H9 (cell line): ENCODE data around the gene KRT13. TPM values are rescaled to one million over a fixed set of nuclear protein-coding genes. Genes with fewer than 3 reads are reported as not detected.
A peak's percentile ranks its signal among the peaks of the same experiment; 100 is the strongest.

Experiments used
- DNase-seq: peaks from one replicate; pipeline ENCODE4 v3.0.0-alpha.2; 2017
- H2AFZ ChIP-seq: one replicate; pipeline ENCODE4 v1.6.1; 2013; ENCODE audit warnings: mild to moderate bottlenecking, low read length, control low read depth, moderate library complexity
- H2AK5ac ChIP-seq: 2 replicates; pipeline ENCODE4 v1.6.1; 2013; ENCODE audit warnings: low read length, control low read depth, mixed read lengths; ENCODE audit not compliant: insufficient read length
- H2BK120ac ChIP-seq: one replicate; pipeline ENCODE4 v1.6.1; 2013; ENCODE audit warnings: low read depth, mild to moderate bottlenecking, low read length, control low read depth, inconsistent platforms; ENCODE audit not compliant: poor library complexity, severe bottlenecking
- H2BK12ac ChIP-seq: 2 replicates; pipeline ENCODE4 v1.6.1; 2013; ENCODE audit warnings: low read length, control low read depth, mixed read lengths, low read depth; ENCODE audit not compliant: insufficient read length
- H2BK15ac ChIP-seq: 2 replicates; pipeline ENCODE4 v1.6.1; 2013; ENCODE audit warnings: low read depth, low read length, control low read depth
- H2BK20ac ChIP-seq: one replicate; pipeline ENCODE4 v1.6.1; 2013; ENCODE audit warnings: low read depth, mild to moderate bottlenecking, low read length, control low read depth, inconsistent platforms; ENCODE audit not compliant: poor library complexity, severe bottlenecking
- H2BK5ac ChIP-seq: 2 replicates; pipeline ENCODE4 v1.6.1; 2013; ENCODE audit warnings: low read length, control low read depth, mixed read lengths; ENCODE audit not compliant: insufficient read length
- H3K14ac ChIP-seq: 2 replicates; pipeline ENCODE4 v1.6.1; 2013; ENCODE audit warnings: low read length, control low read depth; ENCODE audit not compliant: insufficient read depth
- H3K18ac ChIP-seq: 2 replicates; pipeline ENCODE4 v1.6.1; 2013; ENCODE audit warnings: low read depth, mild to moderate bottlenecking, mixed read lengths, low read length, control low read depth; ENCODE audit not compliant: insufficient read length
- H3K23ac ChIP-seq: 2 replicates; pipeline ENCODE4 v1.6.1; 2013; ENCODE audit warnings: low read length, control low read depth, mixed read lengths, low read depth; ENCODE audit not compliant: insufficient read length
- H3K23me2 ChIP-seq: 2 replicates; pipeline ENCODE4 v1.6.1; 2013; ENCODE audit warnings: low read depth, mild to moderate bottlenecking, mixed read lengths, low read length, control low read depth; ENCODE audit not compliant: insufficient read length, poor library complexity, severe bottlenecking
- H3K27ac ChIP-seq: 2 replicates; pipeline ENCODE4 v1.5.1; 2013; ENCODE audit warnings: low read length, control low read depth, mixed read lengths, low read depth; ENCODE audit not compliant: insufficient read length
- H3K27me3 ChIP-seq: 2 replicates; pipeline ENCODE4 v1.6.1; 2013; ENCODE audit warnings: low read length, control low read depth, inconsistent platforms; ENCODE audit not compliant: insufficient read depth
- H3K4ac ChIP-seq: 2 replicates; pipeline ENCODE4 v1.6.1; 2013; ENCODE audit warnings: low read depth, mild to moderate bottlenecking, control low read depth, inconsistent platforms, low read length, moderate library complexity
- H3K4me1 ChIP-seq: 2 replicates; pipeline ENCODE4 v1.6.1; 2013; ENCODE audit warnings: low read length, control low read depth, inconsistent platforms; ENCODE audit not compliant: insufficient read depth
- H3K4me2 ChIP-seq: 2 replicates; pipeline ENCODE4 v1.6.1; 2013; ENCODE audit warnings: low read length, control low read depth, mixed read lengths; ENCODE audit not compliant: insufficient read length, insufficient read depth
- H3K56ac ChIP-seq: 2 replicates; pipeline ENCODE4 v1.6.1; 2013; ENCODE audit warnings: low read depth, mild to moderate bottlenecking, mixed read lengths, low read length, control low read depth; ENCODE audit not compliant: insufficient read length
- H3K79me1 ChIP-seq: 2 replicates; pipeline ENCODE4 v1.6.1; 2013; ENCODE audit warnings: low read depth, mild to moderate bottlenecking, moderate library complexity, low read length, control low read depth, inconsistent platforms; ENCODE audit not compliant: insufficient read depth, poor library complexity, severe bottlenecking
- H3K79me2 ChIP-seq: 2 replicates; pipeline ENCODE4 v1.6.1; 2013; ENCODE audit warnings: low read length, control low read depth, inconsistent platforms; ENCODE audit not compliant: insufficient read depth
- H3K9ac ChIP-seq: 2 replicates; pipeline ENCODE4 v1.6.1; 2013; ENCODE audit warnings: low read length, control low read depth, mixed read lengths; ENCODE audit not compliant: insufficient read length; ENCODE audit errors: extremely low read depth
- H3K9me3 ChIP-seq: one replicate; pipeline ENCODE4 v1.6.1; 2013; ENCODE audit warnings: low read depth, low read length, inconsistent platforms; ENCODE audit not compliant: control insufficient read depth
- H3T11ph ChIP-seq: one replicate; pipeline ENCODE4 v1.6.1; 2013; ENCODE audit warnings: mild to moderate bottlenecking, low read length, control low read depth, inconsistent platforms
- H4K20me1 ChIP-seq: one replicate; pipeline ENCODE4 v1.6.1; 2013; ENCODE audit not compliant: control insufficient read depth, insufficient read length, insufficient read depth
- H4K5ac ChIP-seq: 2 replicates; pipeline ENCODE4 v1.6.1; 2013; ENCODE audit warnings: low read depth, mild to moderate bottlenecking, mixed read lengths, low read length, control low read depth; ENCODE audit not compliant: insufficient read length
- H4K8ac ChIP-seq: replicated peaks from 2 replicates; pipeline ENCODE4 v1.6.1; 2013; ENCODE audit warnings: low read length, control low read depth, mixed read lengths, low read depth; ENCODE audit not compliant: insufficient read length
- H4K91ac ChIP-seq: 2 replicates; pipeline ENCODE4 v1.6.1; 2013; ENCODE audit warnings: low read depth, mild to moderate bottlenecking, moderate library complexity, mixed read lengths, low read length, control low read depth; ENCODE audit not compliant: insufficient read length
- H3K27ac Mint-ChIP-seq, 3 experiments: 2 replicates in 2 of 3; 3 replicates in 1 of 3; pipeline ENCODE4 v1.8.0; 2020 to 2021; ENCODE audit warnings: mixed read lengths in 3 of 3, mild to moderate bottlenecking in 1 of 3, moderate library complexity in 1 of 3
- H3K27me3 Mint-ChIP-seq: 2 replicates; pipeline ENCODE4 v1.8.0; 2021; ENCODE audit warnings: low read depth, mild to moderate bottlenecking, moderate library complexity, mixed read lengths
- H3K36me3 Mint-ChIP-seq, 3 experiments: 2 replicates in 2 of 3; 3 replicates in 1 of 3; pipeline ENCODE4 v1.8.0; 2020 to 2021; ENCODE audit warnings: low read depth in 3 of 3, mixed read lengths in 3 of 3; ENCODE audit not compliant: insufficient read depth in 1 of 3
- H3K4me1 Mint-ChIP-seq, 2 experiments: 2 replicates each; pipeline ENCODE4 v1.8.0; 2020; ENCODE audit warnings: mixed read lengths in 2 of 2
- H3K4me3 Mint-ChIP-seq, 2 experiments: 2 replicates in 1 of 2; 3 replicates in 1 of 2; pipeline ENCODE4 v1.8.0; 2020 to 2021; ENCODE audit warnings: mild to moderate bottlenecking in 2 of 2, mixed read lengths in 2 of 2, moderate library complexity in 1 of 2
- H3K9me3 Mint-ChIP-seq, 2 experiments: 2 replicates in 1 of 2; 3 replicates in 1 of 2; pipeline ENCODE4 v1.8.0; 2020; ENCODE audit warnings: mild to moderate bottlenecking in 2 of 2, mixed read lengths in 2 of 2, moderate library complexity in 1 of 2
- WGBS: extraction: QIAGEN DNeasy Blood & Tissue Kit; methylation state at CpG from one replicate; pipeline ENCODE4 v1.1.7; 2013; ENCODE audit warnings: missing lambda C conversion rate, low lambda C conversion rate, mixed read lengths; ENCODE audit not compliant: insufficient read length; ENCODE audit errors: extremely low coverage; 5-methylcytosine and 5-hydroxymethylcytosine counted together
- total RNA-seq: library from RNA; stranded (reverse); gene quantifications from 2 replicates; pipeline ENCODE4 v1.2.1, GENCODE V29; 2021
- TF ChIP-seq, protein P1 (sequence below): fragments of 200-600 bp; sonication (generic); conservative IDR thresholded peaks from 3 replicates; pipeline ENCODE4 v1.8.0; 2021; ENCODE audit warnings: antibody characterized with exemption, mild to moderate bottlenecking

Gene KRT13
- total RNA-seq, 1 experiment from 2014 or later: not detected

GRCh38 chr17:41527063-41528023 is 21.9 kb upstream of the KRT13 start:
- Histone ChIP-seq H4K5ac (no peak overlapping the region), H3K14ac (peak overlapping the region; percentile 95), H3K23me2 (peaks cover 13% of the 10 kb centered on the region), H4K8ac (no peak overlapping the region), H3K56ac (no peak overlapping the region), H3K23ac (no peak overlapping the region), H3K18ac (peak overlapping the region; percentile 98), H3T11ph (no peak overlapping the region), H2BK12ac (no peak overlapping the region), H2BK5ac (no peak overlapping the region), H3K79me1 (no peaks in the 10 kb centered on the region), H4K20me1 (no peaks in the 10 kb centered on the region), H4K91ac (peak overlapping the region; percentile 86), H3K9me3 (no peaks in the 10 kb centered on the region), H2BK20ac (no peak overlapping the region), H3K4me1 (no peaks in the 10 kb centered on the region), H3K27ac (no peak overlapping the region), H3K4ac (peak overlapping the region; percentile 78), H2BK120ac (peak overlapping the region; percentile 86), H3K27me3 (no peaks in the 10 kb centered on the region), H2AK5ac (no peak overlapping the region), H3K79me2 (peaks cover 4% of the 10 kb centered on the region; the same call in 1 of the 2 replicates), H3K9ac (peak overlapping the region; percentile 83), H3K4me2 (peak overlapping the region; percentile 84), H2BK15ac (no peak overlapping the region), H2AFZ (no peak overlapping the region)
- no peaks in the 10 kb centered on the region for H3K9me3 Mint-ChIP-seq
- TF ChIP-seq, protein P1, sequence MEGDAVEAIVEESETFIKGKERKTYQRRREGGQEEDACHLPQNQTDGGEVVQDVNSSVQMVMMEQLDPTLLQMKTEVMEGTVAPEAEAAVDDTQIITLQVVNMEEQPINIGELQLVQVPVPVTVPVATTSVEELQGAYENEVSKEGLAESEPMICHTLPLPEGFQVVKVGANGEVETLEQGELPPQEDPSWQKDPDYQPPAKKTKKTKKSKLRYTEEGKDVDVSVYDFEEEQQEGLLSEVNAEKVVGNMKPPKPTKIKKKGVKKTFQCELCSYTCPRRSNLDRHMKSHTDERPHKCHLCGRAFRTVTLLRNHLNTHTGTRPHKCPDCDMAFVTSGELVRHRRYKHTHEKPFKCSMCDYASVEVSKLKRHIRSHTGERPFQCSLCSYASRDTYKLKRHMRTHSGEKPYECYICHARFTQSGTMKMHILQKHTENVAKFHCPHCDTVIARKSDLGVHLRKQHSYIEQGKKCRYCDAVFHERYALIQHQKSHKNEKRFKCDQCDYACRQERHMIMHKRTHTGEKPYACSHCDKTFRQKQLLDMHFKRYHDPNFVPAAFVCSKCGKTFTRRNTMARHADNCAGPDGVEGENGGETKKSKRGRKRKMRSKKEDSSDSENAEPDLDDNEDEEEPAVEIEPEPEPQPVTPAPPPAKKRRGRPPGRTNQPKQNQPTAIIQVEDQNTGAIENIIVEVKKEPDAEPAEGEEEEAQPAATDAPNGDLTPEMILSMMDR: no peak
- peaks cover 33 to 41% of the 10 kb centered on the region in 2 experiments for H3K4me1 Mint-ChIP-seq
- H3K4me3 Mint-ChIP-seq: peak overlapping the region; percentile 88 to 94
- DNase-seq: peak; percentile 77
- H3K27me3 Mint-ChIP-seq: peaks cover 12% of the 10 kb centered on the region
- H3K36me3 Mint-ChIP-seq: peaks cover 25 to 43% (median 37%) of the 10 kb centered on the region in 3 experiments; a peak in 6 of 7 replicates
- no CpG with 5 or more reads among the region's 62 CpGs for WGBS
- peak overlapping the region in 2 of 3 experiments; percentile 62 to 89; a peak in 4 of 7 replicates for H3K27ac Mint-ChIP-seq
